ENCODE measurements around the gene IFI30.

- TF ChIP-seq CTCF (IDR thresholded peaks at IDR 0.05) (no peak), POLR2A (IDR thresholded peaks at IDR 0.05) (no peak)
Observed at GRCh38 chr19:18135712-18136584, 37.7 kb upstream of the IFI30 start.
